Chondrocyte (in vitro differentiated cells): ENCODE measurements around the gene KIAA0232. TPM values are rescaled to one million over a fixed set of nuclear protein-coding genes. Genes with fewer than 3 reads are reported as not detected.
A peak's percentile ranks its signal among the peaks of the same experiment; 100 is the strongest.
"Not testable (repeated sequence)": the region's sequence is repeated elsewhere in the genome, so short reads cannot be mapped to it uniquely, and the experiment has no call there.

ENCODE experiments used
- DNase-seq: peaks from one replicate; pipeline ENCODE4 v3.0.0; 2021; ENCODE audit warnings: mixed read lengths, low spot score
- H3K27ac Mint-ChIP-seq: one replicate; pipeline ENCODE4 v1.8.0; 2021; ENCODE audit warnings: mild to moderate bottlenecking, moderate library complexity, mixed read lengths; ENCODE audit not compliant: unreplicated experiment
- H3K27me3 Mint-ChIP-seq: 2 replicates; pipeline ENCODE4 v1.8.0; 2021; ENCODE audit warnings: low read depth, mixed read lengths
- H3K36me3 Mint-ChIP-seq: 2 replicates; pipeline ENCODE4 v1.8.0; 2021; ENCODE audit warnings: low read depth, mixed read lengths
- H3K4me1 Mint-ChIP-seq: 2 replicates; pipeline ENCODE4 v1.8.0; 2021; ENCODE audit warnings: low read depth, mild to moderate bottlenecking, mixed read lengths
- H3K4me3 Mint-ChIP-seq: one replicate; pipeline ENCODE4 v1.8.0; 2021; ENCODE audit warnings: mild to moderate bottlenecking, moderate library complexity, mixed read lengths; ENCODE audit not compliant: unreplicated experiment
- H3K9me3 Mint-ChIP-seq: 2 replicates; pipeline ENCODE4 v1.8.0; 2021; ENCODE audit warnings: low read depth, mixed read lengths
- CTCF ChIP-seq: fragments of 200-600 bp; sonication (generic); IDR thresholded peaks from 2 replicates; pipeline ENCODE4 v1.5.0; 2021; ENCODE audit warnings: antibody characterized with exemption, mild to moderate bottlenecking, moderate library complexity
- total RNA-seq: library from RNA; stranded (reverse); gene quantifications from 3 replicates; pipeline ENCODE4 v1.2.1, GENCODE V29; 2021

KIAA0232 gene
- total RNA-seq, 1 donor from 2014 or later: 24.7 TPM

- peaks cover 5% of the 10 kb centered on the region for H3K36me3 Mint-ChIP-seq
- no peak overlapping the region for H3K4me3 Mint-ChIP-seq
- H3K9me3 Mint-ChIP-seq: peaks cover 2% of the 10 kb centered on the region
- no peak for TF ChIP-seq CTCF
- DNase-seq: peak; percentile 77
- H3K27ac Mint-ChIP-seq: no peak overlapping the region
- no peaks in the 10 kb centered on the region for H3K27me3 Mint-ChIP-seq
- peaks cover 30% of the 10 kb centered on the region for H3K4me1 Mint-ChIP-seq
These were observed 105.3 kb downstream of the KIAA0232 start for GRCh38 chr4:6887591-6888371.

GRCh38 chr4:6888506-6889071, 106.1 kb downstream of the KIAA0232 start:
- no peaks in the 10 kb centered on the region for H3K27me3 Mint-ChIP-seq
- no peak overlapping the region for H3K27ac Mint-ChIP-seq
- peaks cover 36% of the 10 kb centered on the region for H3K4me1 Mint-ChIP-seq
- H3K4me3 Mint-ChIP-seq: no peak overlapping the region
- no peaks in the 10 kb centered on the region for H3K36me3 Mint-ChIP-seq
- DNase-seq: peak; percentile 70
- H3K9me3 Mint-ChIP-seq: peaks cover 2% of the 10 kb centered on the region
- TF ChIP-seq CTCF: no peak

GRCh38 chr4:6889101-6889735, 106.7 kb downstream of the KIAA0232 start:
- peaks cover 42% of the 10 kb centered on the region for H3K4me1 Mint-ChIP-seq
- no peak overlapping the region for H3K27ac Mint-ChIP-seq
- no peak for TF ChIP-seq CTCF
- H3K36me3 Mint-ChIP-seq: no peaks in the 10 kb centered on the region
- H3K9me3 Mint-ChIP-seq: peaks cover 2% of the 10 kb centered on the region
- no peak overlapping the region for H3K4me3 Mint-ChIP-seq
- H3K27me3 Mint-ChIP-seq: no peaks in the 10 kb centered on the region
- peak; percentile 84 for DNase-seq

- H3K9me3 Mint-ChIP-seq: peaks cover 2% of the 10 kb centered on the region
- H3K36me3 Mint-ChIP-seq: no peaks in the 10 kb centered on the region
- peaks cover 40% of the 10 kb centered on the region for H3K4me1 Mint-ChIP-seq
- H3K4me3 Mint-ChIP-seq: no peak overlapping the region
- no peak overlapping the region for H3K27ac Mint-ChIP-seq
- TF ChIP-seq CTCF: no peak
- DNase-seq: peak; percentile 88
- no peaks in the 10 kb centered on the region for H3K27me3 Mint-ChIP-seq
These were observed 107.3 kb downstream of the KIAA0232 start for GRCh38 chr4:6889736-6890324.

- H3K27ac Mint-ChIP-seq: no peak overlapping the region
- H3K4me3 Mint-ChIP-seq: no peak overlapping the region
- no peaks in the 10 kb centered on the region for H3K27me3 Mint-ChIP-seq
- TF ChIP-seq CTCF: no peak
- H3K36me3 Mint-ChIP-seq: no peaks in the 10 kb centered on the region
- no peak for DNase-seq
- H3K9me3 Mint-ChIP-seq: peaks cover 2% of the 10 kb centered on the region
- H3K4me1 Mint-ChIP-seq: peaks cover 38% of the 10 kb centered on the region
These were observed 107.8 kb downstream of the KIAA0232 start for GRCh38 chr4:6890358-6890757.

GRCh38 chr4:6890971-6891370, 108.4 kb downstream of the KIAA0232 start:
- peak; percentile 6 for DNase-seq
- not testable (repeated sequence) for H3K27me3 Mint-ChIP-seq, H3K4me3 Mint-ChIP-seq

More at GRCh38 chr4:6890971-6891370, 108.4 kb downstream of the KIAA0232 start:
- H3K9me3 Mint-ChIP-seq, H3K27ac Mint-ChIP-seq, H3K36me3 Mint-ChIP-seq: not testable (repeated sequence)
- H3K4me1 Mint-ChIP-seq: peaks cover 35% of the 10 kb centered on the region
